ENCODE measurements around the gene NDUFA7.
"Not testable (repeated sequence)": the region's sequence is repeated elsewhere in the genome, so short reads cannot be mapped to it uniquely, and the experiment has no call there.

The NDUFA7 gene

DNA sequence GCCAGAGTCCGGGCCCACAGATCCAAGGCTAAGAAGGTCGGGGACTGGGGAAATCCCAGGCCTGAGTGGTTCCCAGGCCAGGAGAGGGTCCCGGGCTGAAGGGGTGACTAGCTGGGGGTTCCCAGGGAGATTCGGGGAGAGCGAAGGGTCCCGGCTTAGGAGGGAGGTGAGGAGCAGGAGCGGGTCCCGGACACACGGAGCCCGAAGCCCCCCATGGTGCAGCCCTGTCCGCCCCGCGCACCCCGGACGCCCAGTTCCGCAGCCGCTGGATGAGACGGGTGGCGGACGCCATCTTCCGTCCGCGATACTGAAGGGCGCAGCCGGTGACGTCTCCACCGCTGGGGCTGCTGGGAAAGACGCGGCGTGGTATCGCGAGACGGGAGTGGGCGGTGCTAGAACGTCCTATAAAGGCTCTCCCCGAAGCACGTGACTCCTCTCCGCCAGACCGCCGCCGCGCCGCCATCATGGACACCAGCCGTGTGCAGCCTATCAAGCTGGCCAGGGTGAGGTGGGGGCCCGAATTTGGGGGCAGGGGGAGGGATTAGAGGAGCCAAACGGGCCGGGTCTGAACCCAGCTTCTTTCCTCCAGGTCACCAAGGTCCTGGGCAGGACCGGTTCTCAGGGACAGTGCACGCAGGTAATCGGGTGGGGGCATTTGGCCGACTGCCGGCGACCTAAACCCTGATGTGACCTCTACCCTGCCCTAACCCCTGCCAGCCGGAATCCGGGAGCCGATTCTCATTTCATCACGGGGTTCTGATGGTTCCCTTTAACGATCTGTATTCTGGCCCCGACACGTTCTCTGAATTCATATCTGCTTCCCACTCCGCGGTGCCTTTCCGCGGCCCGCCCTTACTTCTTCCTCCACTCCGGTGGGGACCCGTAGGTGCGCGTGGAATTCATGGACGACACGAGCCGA lies at the start of gene NDUFA7, which contains the start of gene RPS28:
Gene NDUFA7 (minus strand): TSS at position 309 of the 919 bp plus-strand sequence. CDS start 17 bp downstream, at position 292.
Gene RPS28 (plus strand): TSS at position 430 of the 919 bp plus-strand sequence. CDS start 35 bp downstream, at position 465.
- DNase-seq = peak; percentile 93 to 98

DNA sequence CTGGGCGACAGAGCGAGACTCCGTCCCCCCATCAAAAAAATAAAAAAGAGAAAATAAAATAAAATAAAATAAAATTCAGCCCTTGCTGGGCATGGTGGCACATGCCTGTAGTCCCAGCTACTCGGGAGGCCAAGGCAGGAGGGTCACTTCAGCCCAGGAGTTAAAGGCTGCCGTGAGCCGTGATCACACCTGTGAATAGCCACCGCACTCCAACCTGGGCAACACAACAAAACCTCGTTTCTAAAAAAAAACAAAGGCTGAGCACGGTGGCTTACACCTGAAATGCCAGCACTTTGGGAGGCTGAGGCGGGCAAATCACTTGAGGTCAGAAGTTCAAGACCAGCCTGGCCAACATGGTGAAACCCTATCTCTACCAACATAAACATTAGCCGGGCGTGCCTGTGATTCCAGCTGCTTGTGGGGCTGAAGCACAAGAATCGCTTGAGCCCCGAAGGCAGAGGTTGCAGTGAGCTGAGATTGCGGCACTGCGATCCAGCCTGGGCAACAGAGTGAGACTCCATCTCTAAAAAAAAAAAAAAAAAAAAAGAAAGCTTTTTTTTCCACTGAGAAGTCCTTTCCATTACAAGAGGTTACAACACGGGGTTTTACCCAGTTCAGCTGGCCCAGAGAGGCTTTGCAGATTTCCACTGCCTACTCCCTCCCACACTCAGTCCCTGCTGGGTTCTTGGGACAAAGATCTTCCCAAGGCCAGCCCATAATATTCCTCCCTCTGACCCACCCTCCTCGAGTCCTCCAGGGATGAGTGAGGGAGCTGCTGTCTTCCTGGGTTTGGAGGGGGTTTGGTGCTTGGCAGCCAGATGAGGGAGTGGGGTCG lies 49.2 kb upstream of the NDUFA7 start:
- DNase-seq = no peak

DNA sequence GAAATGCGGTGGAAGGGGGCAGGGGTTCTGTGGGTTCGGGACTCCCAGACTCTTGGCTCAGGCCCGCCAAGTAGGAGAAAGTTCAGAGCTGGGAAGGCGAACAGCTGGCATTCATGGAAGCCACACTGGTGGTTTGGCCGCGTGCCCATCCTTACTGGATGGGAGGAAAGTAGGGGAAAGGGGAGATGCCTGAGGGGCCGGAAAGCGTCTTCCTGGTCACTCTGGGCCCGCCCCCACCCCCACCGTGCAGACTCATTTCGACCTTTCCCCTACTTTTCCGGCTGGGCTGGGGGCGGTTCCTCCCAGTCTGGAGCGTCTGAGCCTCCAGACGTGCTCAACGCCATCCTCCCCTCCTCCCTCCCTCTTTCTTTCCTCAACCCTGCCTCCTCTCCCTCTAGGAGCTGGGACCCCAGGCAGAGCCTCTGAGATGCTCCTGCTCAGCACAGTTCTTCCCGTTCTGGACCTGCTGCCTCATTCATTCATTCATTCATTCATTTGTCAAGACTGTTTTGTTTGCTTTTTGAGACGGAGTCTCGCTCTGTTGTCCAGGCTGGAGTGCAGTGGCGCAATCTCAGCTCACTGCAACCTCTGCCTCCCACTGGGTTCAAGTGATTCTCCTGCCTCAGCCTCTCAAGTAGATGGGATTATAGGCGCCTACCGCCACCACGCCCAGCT lies 46.3 kb upstream of the NDUFA7 start:
- DNase-seq = peak; percentile 55 to 89

DNA sequence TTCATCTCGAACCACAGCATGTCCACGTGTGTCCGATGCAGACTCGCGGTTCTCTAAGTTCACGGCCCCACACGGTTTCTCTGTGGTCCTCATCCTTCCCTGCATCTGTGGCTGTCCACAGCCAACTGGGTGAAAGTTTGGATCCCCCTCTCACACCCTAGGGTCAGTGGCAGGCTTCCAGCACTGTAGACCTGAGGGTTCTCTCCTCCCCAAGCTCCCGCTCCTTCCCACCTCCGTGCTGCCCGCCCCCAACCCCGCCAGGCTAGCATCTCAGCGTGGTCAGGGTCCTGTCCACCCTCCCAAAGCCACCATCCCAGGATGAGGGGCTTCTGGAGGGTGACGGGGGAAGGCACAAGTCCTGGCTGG lies 45.8 kb upstream of the NDUFA7 start:
- DNase-seq = no peak

DNA sequence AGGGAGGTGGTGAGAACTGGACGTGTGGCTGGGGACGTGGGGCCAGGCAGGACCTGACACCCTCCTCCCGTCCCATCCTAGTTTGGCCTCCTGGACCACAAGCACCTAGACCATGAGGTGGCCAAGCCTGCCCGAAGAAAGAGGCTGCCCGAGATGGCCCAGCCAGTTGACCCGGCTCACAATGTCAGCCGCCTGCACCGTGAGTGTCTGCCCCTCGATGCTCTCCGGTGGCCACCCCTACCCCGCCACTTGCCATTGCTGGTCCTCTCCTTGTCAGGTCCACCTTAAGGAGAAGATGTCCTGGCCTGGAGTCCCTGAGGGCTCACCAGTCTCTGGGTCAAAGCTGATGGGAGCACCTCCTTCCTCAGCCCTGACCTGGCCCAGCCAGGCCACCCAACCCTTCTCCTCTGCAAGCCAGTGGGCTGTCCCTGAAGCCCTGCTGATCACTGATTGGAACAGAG lies 45.0 kb upstream of the NDUFA7 start:
- DNase-seq = no peak

DNA sequence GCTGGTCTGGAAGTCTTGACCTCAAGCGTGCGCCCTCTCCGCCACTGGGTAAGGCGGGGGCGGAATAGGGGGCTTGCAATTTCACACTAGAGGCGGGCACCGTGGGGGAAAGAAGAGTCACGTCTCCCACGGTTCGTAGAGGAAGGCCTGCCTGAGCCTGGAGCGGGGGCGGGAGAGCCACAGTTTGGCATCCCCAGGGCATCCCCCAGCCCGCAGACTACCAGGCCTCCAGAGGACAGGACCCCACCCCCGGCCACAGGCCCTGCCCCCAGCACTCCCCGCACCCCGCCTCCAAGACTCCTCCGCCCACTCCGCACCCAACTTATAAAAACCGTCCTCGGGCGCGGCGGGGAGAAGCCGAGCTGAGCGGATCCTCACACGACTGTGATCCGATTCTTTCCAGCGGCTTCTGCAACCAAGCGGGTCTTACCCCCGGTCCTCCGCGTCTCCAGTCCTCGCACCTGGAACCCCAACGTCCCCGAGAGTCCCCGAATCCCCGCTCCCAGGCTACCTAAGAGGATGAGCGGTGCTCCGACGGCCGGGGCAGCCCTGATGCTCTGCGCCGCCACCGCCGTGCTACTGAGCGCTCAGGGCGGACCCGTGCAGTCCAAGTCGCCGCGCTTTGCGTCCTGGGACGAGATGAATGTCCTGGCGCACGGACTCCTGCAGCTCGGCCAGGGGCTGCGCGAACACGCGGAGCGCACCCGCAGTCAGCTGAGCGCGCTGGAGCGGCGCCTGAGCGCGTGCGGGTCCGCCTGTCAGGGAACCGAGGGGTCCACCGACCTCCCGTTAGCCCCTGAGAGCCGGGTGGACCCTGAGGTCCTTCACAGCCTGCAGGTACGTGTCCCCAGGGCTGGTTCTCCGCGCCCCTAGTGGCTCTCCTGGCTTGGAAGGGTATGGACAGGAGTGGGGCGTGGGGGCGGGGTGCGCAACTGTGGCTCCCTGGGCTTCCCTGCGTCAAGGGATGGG lies 42.9 kb upstream of the NDUFA7 start, which contains the start of gene ANGPTL4:
Gene ANGPTL4 (plus strand): TSS at position 353 of the 969 bp plus-strand sequence. CDS start 167 bp downstream, at position 520.
- no peak for DNase-seq

DNA sequence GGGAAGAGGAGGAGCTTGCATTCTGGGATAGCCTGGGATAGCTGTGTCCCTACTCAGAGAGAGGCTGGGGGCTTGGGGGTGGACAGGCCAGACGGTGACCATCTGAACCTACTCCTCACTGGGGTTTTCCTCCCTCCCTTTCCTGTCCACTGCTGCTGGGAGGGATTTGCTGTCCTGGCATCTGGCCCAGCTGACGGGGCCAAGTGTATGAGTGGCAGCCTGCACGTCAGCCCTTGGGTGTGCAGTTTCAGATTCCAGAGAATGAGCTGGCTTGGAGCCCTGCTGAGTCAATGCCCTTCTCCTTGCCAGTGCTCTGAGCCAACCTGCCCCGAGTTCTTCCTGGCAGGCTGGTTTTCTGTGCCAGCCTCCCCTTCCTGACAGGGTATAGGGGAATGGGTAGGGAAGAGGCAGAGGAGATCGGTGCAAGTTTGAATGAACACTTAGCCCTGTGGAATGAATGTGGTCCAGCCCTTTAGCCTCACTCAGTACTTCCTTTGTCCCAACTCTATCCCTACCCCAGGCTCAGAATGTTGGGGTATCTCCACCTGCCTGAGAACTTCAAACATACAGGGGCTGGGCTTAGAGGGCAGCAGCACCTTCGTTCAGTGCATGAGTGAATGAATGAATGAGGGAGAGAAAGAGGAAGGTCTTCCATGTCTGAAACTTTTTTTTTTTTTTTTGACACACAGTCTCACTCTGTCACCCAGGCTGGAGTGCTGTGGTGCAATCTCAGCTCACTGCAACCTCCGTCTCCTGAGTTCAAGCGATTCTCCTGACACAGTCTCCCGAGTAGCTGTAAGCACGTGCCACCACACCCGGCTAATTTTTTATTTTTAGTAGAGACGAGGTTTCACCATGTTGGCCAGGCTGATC lies 41.0 kb upstream of the NDUFA7 start:
- DNase-seq = peak; percentile 89 to 96

DNA sequence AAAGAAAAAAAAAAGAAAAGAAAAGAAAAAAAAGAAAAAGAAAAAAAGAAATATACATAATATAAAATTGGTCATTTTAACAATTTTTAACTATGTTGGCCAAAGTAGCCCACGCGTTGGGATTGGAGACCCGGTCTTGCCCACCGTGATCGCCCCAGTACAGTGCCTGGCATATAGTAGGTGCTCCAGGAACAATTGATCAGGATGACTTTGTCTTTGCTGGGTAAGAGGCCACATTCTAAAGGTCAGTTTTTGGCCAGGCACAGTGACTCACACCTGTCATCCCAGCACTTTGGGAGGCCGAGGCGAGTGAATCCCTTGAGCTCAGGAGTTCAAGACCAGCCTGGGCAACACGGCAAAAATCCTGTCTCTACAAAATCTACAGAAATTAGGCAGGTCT lies 39.0 kb upstream of the NDUFA7 start:
- DNase-seq = no peak

DNA sequence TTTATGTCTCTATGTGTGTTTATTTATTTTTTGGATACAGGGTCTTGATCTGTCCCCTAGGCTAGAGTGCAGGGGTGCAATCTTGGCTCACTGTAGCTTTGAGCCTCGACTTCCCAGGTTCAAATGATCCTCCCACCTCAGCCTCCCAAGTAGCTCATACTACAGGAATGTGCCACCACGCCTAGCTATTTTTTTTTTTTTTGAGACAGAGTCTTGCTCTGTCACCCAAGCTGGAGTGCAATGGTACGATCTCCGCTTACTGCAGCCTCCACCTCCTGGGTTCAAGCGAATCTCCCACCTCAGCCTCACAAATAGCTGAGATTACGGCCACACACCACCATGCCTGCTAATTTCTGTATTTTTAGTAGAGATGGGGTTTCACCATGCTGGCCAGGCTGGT lies 37.8 kb upstream of the NDUFA7 start:
- DNase-seq = no peak

DNA sequence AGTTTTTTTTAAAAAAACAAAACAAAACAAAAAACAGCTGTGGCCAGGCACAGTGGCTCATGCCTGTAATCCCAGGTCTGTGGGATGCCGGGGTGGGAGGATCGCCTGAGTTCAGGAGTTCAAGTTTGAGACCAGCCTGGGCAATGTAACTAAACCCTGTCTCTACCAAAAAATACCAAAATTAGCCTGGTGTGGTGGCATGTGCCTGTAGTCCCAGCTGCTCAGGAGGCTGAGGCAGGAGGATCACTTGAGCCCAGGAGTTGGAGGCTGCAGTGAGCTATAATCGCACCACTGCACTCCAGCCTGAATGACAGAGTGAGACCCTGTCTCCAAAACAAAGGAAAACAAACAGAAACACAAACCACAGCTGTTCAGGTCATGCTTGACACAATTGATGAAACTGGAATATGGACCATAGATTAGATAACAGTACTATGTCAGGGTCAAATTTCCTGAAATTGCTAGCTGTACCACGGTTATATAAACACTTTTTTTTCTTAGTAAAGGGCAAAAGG lies 35.9 kb upstream of the NDUFA7 start:
- no peak for DNase-seq

DNA sequence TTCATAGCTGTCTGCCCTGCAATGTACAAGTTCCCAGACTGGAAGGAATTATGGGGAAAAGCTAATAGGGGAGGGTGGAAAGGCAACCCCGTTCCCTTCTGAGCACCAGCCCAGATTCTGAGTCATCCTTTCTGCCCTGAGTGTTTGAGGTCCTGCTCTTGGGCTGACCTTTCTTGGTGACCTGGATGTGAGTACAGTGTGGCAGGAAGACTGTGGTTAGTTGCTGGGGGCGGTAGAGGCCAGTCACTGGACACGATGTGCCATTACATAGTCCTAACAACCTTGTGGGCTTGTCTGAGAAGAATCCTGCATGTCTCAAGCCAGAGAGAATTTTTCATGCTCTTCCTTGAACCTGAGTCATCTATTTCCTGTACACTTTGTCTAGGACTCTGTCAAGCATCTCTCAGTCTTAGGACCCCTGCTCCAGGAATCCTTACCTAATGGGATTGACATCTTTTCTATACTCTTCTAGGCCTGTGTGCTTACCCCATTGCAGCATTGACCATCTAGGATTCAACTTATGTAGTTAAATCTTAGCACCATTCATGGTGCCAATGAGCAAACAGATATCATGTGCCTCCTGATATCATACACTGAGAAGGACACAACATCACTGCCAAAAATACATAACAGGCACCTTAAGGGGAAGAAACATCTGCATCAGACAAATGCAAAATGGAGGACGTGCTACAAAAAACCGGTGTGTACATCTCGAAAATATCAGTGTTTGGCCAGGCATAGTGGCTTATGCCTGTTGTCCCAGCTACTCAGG lies 34.6 kb upstream of the NDUFA7 start:
- no peak for DNase-seq

DNA sequence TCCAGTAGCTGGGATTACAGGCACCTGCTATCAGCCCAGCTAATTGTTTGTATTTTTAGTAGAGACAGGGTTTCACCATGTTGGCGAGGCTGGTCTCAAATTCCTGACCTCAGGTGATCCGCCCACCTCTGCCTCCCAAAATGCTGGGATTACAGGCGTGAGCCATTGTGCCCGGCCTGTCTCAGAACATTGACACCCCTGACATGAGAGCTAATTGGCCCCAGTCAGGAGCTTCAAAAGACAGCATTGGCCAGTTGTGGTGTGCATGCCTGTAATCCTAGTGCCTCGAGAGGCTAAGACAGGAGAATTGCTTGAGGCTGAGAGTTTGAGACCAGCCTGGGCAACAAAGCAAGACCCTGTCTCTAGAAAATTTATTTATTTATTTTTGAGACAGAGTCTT lies 31.7 kb upstream of the NDUFA7 start:
- DNase-seq = not testable (repeated sequence)

DNA sequence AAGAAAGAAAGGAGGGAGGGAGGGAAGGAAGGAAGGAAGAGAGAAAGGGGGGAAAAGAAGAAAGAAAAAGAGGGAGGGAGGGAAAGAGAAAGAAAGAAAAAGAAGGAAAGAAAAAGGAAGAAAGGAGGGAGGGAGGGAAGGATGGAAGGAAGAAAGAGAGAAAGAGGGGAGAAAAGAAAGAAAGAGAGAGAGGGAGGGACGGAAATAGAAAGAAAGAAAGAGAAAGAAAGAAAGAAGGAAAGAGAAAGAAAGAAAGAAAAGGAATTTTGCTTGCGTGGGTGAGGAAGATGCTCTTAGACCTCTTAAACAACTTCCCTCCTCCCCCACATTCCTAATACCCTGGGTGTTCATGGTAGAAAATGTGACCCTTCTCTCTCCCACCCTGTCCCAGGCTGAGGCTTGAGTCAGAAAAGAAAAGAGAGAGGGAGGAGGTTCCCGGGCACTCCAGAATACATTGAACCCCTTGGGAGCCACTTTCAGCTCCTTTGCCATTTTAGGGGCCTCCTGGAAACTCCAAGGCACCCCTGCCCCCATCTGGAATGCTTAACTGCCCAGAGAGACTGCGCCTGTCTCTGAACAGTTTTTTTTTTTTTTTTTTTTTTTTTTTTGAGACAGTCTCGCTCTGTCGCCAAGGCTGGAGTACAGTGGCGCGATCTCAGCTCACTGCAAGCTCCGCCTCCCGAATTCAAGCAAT lies 31.1 kb upstream of the NDUFA7 start:
- no peak for DNase-seq

DNA sequence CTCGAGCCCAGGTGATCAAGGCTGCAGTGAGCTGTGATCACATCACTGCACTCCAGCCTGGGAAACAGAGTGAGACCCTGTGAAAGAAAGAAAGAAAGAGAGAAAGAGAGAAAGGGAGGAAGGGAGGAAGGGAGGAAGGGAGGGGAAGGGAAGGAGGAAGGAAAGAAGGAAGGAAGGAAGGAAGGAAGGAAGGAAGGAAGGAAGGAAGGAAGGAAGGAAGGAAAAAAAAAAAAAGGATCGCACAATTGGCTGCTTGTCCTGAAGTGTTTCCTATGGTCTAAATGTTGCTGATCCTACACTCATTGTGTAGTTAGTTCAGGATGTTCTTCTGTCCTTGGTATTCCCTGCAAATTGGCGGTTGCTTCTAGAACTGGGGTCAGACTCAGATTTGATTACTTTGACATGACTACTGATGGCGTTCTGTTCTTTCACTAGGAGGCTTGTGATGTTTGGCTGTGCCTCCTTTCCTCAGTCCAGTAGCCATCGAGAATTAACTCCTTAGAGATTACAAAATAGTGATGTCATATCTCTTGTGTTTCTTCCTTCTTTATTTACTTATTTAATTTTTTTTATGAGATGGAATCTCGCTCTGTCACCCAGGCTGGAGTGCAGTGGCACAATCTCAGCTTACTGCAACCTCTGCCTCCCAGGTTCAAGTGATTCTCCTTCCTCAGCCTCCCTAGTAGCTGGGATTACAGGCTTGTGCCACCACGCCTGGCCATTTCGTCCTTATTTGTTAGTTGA lies 28.6 kb upstream of the NDUFA7 start:
- not testable (repeated sequence) for DNase-seq

DNA sequence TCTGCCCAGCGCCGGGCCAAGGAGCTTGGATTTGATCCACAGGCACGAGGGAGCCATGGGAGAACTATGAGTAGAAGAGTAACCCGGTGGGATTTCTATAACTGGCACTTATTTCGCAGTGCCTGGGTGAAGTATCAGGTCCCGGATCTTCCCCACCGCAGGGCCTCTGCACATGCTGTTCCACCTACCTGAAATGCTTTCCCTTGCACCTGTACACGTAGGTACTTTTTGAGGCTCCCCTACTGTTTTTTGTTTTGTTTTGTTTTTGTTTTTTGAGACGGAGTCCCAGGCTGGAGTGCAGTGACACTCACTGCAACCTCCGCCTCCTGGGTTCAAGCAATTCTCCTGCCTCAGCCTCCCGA lies 22.3 kb upstream of the NDUFA7 start:
- DNase-seq = no peak

DNA sequence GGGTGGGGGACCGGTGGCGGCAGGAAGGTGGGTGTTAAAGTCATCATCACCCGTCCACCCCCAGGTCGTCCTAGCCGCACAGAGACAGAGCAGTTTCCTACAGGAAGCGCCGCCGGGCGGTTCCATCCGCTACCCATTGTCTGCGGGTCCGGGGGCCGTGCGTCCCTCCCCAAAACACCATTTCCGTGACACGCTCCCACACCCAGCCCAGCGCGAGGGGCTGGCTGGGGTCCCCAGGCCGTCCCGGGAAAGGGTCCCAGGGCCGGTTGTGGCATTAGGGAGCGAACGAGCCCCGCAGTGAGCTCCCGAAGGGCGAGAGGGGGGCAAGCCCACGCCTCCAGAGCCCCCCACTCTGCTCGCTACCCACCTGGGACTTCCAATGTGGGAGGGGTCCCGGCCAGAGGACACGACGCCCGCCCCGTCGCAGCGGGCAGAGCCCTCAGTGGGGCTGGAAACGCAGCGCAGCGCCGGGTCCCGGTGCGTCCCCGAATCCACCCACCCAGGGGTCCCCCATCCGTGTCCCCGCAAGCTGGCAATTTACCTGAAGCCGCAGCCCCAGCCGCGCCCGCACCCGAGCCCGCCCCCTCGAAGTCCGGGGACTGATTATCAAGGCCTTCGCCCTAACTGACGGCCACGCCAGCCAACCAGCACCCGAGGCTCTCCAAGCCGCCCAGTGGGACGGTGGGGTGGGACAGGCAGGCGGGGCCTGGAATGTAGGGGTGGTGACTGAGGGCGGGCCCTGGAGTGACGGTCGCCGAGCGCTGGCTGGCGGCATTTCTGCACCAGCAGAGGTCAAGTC lies 21.7 kb upstream of the NDUFA7 start, which contains the start of gene KANK3:
Gene KANK3 (minus strand): TSS at position 579 of the 799 bp plus-strand sequence. CDS start 5,434 bp downstream, outside the sequence.
- DNase-seq = peak; percentile 41 to 83

DNA sequence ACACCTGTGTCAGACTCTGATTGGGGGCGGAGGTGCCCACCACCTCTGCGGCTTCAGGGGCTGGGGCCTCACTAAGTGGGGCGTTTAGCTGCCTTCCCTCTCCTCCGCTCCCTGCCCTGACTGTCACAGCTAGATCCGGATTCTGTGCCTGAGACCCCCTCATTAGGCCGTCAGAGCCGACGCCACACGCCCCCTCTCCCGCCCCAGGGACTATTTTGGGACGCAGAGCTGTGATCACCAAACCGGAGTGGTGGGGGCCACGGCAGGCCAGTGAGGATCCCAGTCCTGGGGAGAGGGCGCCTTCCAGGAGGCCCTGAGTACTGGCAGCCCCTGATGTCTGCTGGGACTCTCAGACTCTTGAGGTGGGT lies 21.1 kb upstream of the NDUFA7 start:
- no peak for DNase-seq
